Mononuclear cell (primary cell): ENCODE measurements around the gene SYNPO2. TPM values are rescaled to one million over a fixed set of nuclear protein-coding genes. Genes with fewer than 3 reads are reported as not detected.

Experiments
- H3K27me3 ChIP-seq: 2 replicates; pipeline ENCODE4 v1.6.0; 2011; ENCODE audit warnings: low read length, control low read depth; ENCODE audit not compliant: insufficient read depth
- H3K4me1 ChIP-seq: 2 replicates; pipeline ENCODE4 v1.5.1; 2011; ENCODE audit warnings: mild to moderate bottlenecking, low read length, control low read depth; ENCODE audit not compliant: insufficient read depth
- H3K4me3 ChIP-seq: 2 replicates; pipeline ENCODE4 v1.5.1; 2011; ENCODE audit warnings: mild to moderate bottlenecking, low read length, moderate library complexity
- H3K9me3 ChIP-seq: 2 replicates; pipeline ENCODE4 v1.5.1; 2011; ENCODE audit warnings: low read depth, mild to moderate bottlenecking, control low read depth, low read length
- total RNA-seq: library from RNA; depleted of rRNA; stranded (reverse); fragments of >200 nt; gene quantifications from one replicate; pipeline ENCODE4 v1.2.3, GENCODE V29; 2012

The SYNPO2 gene, protein sequence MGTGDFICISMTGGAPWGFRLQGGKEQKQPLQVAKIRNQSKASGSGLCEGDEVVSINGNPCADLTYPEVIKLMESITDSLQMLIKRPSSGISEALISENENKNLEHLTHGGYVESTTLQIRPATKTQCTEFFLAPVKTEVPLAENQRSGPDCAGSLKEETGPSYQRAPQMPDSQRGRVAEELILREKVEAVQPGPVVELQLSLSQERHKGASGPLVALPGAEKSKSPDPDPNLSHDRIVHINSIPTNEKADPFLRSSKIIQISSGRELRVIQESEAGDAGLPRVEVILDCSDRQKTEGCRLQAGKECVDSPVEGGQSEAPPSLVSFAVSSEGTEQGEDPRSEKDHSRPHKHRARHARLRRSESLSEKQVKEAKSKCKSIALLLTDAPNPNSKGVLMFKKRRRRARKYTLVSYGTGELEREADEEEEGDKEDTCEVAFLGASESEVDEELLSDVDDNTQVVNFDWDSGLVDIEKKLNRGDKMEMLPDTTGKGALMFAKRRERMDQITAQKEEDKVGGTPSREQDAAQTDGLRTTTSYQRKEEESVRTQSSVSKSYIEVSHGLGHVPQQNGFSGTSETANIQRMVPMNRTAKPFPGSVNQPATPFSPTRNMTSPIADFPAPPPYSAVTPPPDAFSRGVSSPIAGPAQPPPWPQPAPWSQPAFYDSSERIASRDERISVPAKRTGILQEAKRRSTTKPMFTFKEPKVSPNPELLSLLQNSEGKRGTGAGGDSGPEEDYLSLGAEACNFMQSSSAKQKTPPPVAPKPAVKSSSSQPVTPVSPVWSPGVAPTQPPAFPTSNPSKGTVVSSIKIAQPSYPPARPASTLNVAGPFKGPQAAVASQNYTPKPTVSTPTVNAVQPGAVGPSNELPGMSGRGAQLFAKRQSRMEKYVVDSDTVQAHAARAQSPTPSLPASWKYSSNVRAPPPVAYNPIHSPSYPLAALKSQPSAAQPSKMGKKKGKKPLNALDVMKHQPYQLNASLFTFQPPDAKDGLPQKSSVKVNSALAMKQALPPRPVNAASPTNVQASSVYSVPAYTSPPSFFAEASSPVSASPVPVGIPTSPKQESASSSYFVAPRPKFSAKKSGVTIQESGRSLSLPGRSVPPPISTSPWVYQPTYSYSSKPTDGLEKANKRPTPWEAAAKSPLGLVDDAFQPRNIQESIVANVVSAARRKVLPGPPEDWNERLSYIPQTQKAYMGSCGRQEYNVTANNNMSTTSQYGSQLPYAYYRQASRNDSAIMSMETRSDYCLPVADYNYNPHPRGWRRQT
- total RNA-seq, result 2.9 TPM

DNA sequence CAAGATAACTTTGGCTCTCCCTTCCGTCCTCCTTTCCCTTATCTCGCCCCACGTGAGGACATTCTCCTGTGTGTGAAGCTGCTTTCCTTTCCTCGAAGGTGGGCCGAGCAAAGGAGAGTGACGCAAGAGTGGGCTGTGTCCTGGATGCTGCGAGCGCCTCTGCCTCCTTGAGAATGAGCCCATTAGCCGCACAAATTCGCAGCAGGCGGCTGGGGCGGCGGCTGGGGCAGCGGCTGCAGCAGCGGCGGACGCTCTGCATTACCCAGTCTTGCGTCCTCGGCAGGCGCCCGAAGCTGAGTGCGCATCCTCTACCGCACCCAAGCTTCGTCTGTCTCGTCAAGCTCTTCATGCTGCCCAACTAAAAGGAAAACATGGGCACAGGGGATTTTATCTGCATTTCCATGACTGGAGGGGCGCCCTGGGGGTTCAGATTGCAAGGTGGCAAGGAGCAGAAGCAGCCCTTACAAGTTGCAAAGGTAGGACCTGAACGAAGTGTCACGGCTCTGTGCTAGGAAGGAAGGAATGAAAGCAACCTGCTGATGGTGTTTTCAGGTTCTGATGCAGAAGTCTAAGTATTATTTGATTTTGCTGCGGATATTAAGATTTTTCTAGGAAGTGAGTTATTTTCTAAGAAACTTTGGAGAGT lies at the start of gene SYNPO2:
SYNPO2 (plus strand) TSS at position 189 of the 646 bp plus-strand sequence; CDS start at position 372, 183 bp downstream.
- no peak within 1 kb of the TSS for H3K4me3 ChIP-seq
- H3K27me3 ChIP-seq, result peaks cover 51% of the 10 kb centered on the region
- H3K4me1 ChIP-seq, result peaks cover 11% of the 10 kb centered on the region
- H3K9me3 ChIP-seq, result no peaks in the 10 kb centered on the region

DNA sequence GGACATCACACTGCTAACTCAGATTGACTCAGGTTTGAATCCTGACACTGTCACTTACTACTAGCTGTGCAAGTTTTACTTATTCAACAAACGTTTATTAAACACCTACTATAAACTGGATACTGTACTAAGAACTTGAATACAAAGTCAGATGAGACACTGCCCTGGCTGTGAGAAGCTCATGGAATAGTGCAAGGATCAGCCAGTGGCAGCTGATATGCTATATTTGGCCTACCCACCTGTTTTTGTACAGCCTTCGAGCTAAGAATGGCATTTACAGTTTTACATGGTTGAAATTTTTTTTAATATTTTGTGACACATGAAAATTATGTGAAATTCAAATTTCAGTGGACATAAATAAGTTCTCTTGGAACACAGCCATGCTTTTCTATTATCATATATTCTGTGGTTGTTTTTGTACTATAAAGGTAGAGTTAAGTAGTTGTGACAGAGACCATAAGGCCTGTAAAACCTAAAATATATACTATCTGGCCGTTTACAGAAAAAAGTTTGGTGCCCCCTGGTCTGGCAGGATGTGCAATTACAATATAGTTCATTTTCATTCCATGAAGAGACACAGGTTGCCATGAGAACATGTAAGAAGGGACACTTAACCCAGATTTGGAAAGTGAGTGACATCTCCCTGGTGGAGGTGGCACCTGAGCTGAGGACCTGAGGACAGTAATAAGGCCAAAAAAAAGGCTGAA lies 49.3 kb upstream of the SYNPO2 start:
- Histone ChIP-seq H3K4me1 (peaks cover 16% of the 10 kb centered on the region), H3K4me3 (no peak overlapping the region), H3K27me3 (no peaks in the 10 kb centered on the region), H3K9me3 (no peaks in the 10 kb centered on the region)

GRCh38 chr4:118842055-118842454 lies 46.6 kb upstream of the SYNPO2 start:
- H3K27me3 ChIP-seq, result peaks cover 1% of the 10 kb centered on the region
- H3K4me3 ChIP-seq, result no peak overlapping the region
- H3K9me3 ChIP-seq, result no peaks in the 10 kb centered on the region
- H3K4me1 ChIP-seq, result no peaks in the 10 kb centered on the region

- H3K9me3 ChIP-seq, result no peaks in the 10 kb centered on the region
- peaks cover 3% of the 10 kb centered on the region for H3K27me3 ChIP-seq
Measured at GRCh38 chr4:118843237-118843636, 45.4 kb upstream of the SYNPO2 start.

DNA sequence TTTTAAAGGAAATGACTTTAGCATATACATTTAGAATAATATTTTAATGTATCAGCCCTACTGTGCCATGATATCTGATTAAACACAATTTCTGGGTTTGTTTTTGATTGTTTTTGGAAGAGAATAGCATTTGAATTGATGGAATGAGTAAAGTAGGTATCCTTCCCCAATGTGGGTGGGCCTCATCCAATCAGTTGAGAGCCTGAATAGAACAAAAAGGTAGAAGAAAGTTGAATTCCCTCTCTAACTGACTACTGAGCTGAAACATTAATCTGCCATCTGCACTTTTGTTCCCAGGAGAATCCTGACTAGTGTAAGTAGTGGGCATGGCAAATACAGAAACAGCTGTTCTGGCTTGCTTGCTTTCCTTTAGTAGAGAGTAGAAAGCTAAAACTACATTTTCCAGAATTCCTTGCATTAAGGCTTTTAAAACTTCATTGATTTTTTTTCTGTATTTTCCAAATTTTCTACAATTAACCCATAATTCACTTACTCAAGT lies 43.1 kb upstream of the SYNPO2 start:
- Histone ChIP-seq H3K27me3 (peaks cover 3% of the 10 kb centered on the region), H3K9me3 (no peaks in the 10 kb centered on the region), H3K4me3 (no peak overlapping the region), H3K4me1 (peaks cover 7% of the 10 kb centered on the region)

More at GRCh38 chr4:118843237-118843636, 45.4 kb upstream of the SYNPO2 start:
- no peak overlapping the region for H3K4me3 ChIP-seq
- no peaks in the 10 kb centered on the region for H3K4me1 ChIP-seq

DNA sequence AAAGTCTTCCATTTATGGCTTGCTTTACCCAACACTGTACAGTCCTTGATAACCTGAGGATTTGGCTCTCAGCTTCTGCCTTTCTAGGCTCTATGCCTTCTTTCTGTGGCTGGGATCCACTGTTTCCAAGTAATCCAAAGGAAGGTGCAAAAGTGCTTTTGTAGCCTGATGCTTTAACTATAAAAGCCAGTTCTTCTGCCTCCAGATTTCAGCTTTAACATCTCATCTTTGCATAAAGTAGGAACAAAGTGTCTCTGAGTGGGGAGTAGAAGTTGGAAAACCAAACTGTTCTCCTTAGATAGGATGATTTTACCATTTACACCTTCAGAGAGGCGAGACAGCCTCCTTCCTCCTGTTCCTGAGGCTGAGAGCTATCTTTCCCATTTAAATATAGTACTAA lies 41.7 kb upstream of the SYNPO2 start:
- Histone ChIP-seq H3K4me3 (no peak overlapping the region), H3K4me1 (peaks cover 14% of the 10 kb centered on the region), H3K9me3 (no peaks in the 10 kb centered on the region), H3K27me3 (peaks cover 3% of the 10 kb centered on the region)

DNA sequence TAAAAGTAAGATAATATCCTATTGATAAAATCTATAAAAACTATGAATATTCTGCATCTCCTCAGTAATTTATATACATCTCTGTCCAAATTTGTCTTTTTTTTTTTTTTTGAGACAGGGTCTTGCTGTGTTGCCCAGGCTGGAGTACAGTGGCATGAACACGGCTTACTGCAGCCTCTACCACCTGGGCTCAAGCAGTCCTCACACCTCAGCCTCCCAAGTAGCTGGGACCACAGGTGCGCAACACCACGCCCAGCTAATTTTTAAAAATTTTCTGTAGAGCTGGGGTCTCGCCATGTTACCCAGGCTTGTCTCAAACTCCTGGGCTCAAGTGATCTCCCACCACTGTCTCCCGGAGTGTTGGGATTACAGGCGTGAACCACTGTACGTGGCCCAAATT lies 40.4 kb upstream of the SYNPO2 start:
- Histone ChIP-seq H3K9me3 (no peaks in the 10 kb centered on the region), H3K4me1 (peaks cover 14% of the 10 kb centered on the region), H3K27me3 (peaks cover 3% of the 10 kb centered on the region), H3K4me3 (no peak overlapping the region)

- H3K27me3 ChIP-seq, result peaks cover 3% of the 10 kb centered on the region
- H3K4me3 ChIP-seq, result no peak overlapping the region
- peaks cover 14% of the 10 kb centered on the region for H3K4me1 ChIP-seq
- H3K9me3 ChIP-seq, result no peaks in the 10 kb centered on the region
Measured at GRCh38 chr4:118848901-118849300, 39.8 kb upstream of the SYNPO2 start.

- Histone ChIP-seq H3K9me3 (no peaks in the 10 kb centered on the region), H3K4me1 (peaks cover 14% of the 10 kb centered on the region), H3K27me3 (peaks cover 3% of the 10 kb centered on the region), H3K4me3 (peak overlapping the region; percentile 41)
Measured at GRCh38 chr4:118849867-118850487, 38.7 kb upstream of the SYNPO2 start.

GRCh38 chr4:118850488-118851173 lies 38.0 kb upstream of the SYNPO2 start:
- H3K27me3 ChIP-seq, result peaks cover 3% of the 10 kb centered on the region
- H3K9me3 ChIP-seq, result no peaks in the 10 kb centered on the region
- peak overlapping the region; percentile 41 for H3K4me3 ChIP-seq
- H3K4me1 ChIP-seq, result peaks cover 14% of the 10 kb centered on the region

DNA sequence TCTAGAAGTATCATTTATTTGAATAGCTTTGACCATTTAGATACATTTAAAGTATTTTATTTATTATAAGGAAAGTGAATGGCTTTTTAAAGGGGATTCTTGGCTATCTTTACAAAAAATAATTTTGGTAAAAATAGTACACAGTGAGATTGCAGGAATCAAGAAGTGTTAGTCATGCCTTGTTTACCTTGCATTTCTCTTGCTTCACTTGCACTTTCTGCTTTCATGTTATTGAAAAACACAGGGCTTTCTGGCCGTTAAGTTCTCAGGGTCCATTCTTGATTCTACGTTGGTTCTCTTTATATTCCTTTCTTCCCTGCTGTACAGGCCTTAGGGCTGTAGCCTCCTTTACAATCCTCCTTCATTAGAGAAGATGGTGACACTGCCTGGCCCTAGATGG lies 30.9 kb upstream of the SYNPO2 start:
- Histone ChIP-seq H3K27me3 (no peaks in the 10 kb centered on the region), H3K9me3 (no peaks in the 10 kb centered on the region), H3K4me1 (no peaks in the 10 kb centered on the region), H3K4me3 (no peak overlapping the region)

- Histone ChIP-seq H3K4me1 (no peaks in the 10 kb centered on the region), H3K9me3 (no peaks in the 10 kb centered on the region), H3K27me3 (no peaks in the 10 kb centered on the region), H3K4me3 (no peak overlapping the region)
Measured at GRCh38 chr4:118858779-118859178, 29.9 kb upstream of the SYNPO2 start.

DNA sequence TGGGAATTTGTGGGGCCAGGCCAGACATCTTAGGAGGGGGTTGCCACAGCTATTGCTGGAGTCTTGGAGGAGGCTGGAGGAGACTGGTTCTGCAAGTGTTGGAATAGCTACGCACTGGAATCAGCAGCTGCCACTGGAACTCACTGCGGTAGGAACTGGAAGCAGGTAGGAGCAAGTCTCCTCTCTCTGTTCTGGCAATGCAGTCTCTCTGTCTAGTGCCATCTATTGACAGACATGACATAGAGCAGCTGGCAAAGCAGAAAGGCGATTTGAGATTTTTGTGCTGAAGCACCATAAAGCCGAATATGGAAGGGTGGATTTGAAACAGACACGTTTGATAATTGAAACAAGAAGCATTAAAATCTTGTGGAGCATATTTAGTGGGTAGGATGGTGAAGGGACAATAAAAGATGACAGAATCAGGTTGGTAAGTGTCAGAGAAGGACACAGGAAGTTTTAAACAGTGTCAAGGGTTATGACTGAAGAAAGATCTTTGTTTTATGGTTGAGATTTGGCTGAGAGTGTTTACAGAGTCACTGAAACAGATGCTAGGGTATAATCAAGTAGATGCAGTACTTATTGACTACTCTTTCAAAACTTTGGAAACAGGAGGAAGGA lies 23.5 kb upstream of the SYNPO2 start:
- Histone ChIP-seq H3K27me3 (no peaks in the 10 kb centered on the region), H3K4me1 (no peaks in the 10 kb centered on the region), H3K9me3 (no peaks in the 10 kb centered on the region), H3K4me3 (no peak overlapping the region)
